ENCODE results near the gene KIF2B. TPM values are rescaled to one million over a fixed set of nuclear protein-coding genes. Genes with fewer than 3 reads are reported as not detected.

Gene KIF2B
- total and polyA plus RNA-seq, 2 of the 4 experiments (the other 2 are of a cell fraction), result not detected

GRCh38 chr17:53780320-53780719 lies 42.4 kb upstream of the KIF2B start:
- in situ Hi-C loops (cut with MboI; ENCODE audit: low sequenced_read_pairs), result no loop called here
- H3K56ac ChIP-seq (ENCODE audit: extremely low read depth, insufficient read depth, low read length), result no peak overlapping the region

More at GRCh38 chr17:53780320-53780719, 42.4 kb upstream of the KIF2B start:
- Histone ChIP-seq H3K9me3 (ENCODE audit: control insufficient read depth, insufficient read depth, low read length) (no peaks in the 10 kb centered on the region), H3K18ac (ENCODE audit: low read depth, low read length) (no peak overlapping the region), H2BK15ac (ENCODE audit: low read depth, low read length) (no peak overlapping the region), H3K4me1 (ENCODE audit: control insufficient read depth, insufficient read depth, low read length) (no peaks in the 10 kb centered on the region), H4K91ac (ENCODE audit: insufficient read depth, low read depth, low read length) (no peak overlapping the region), H2AK5ac (ENCODE audit: low read depth, low read length) (no peak overlapping the region), H2AFZ (replicated peaks; ENCODE audit: low read length, poor library complexity) (no peak overlapping the region), H3K79me1 (ENCODE audit: low read depth in 1 of 2, low read length in 2 of 2) (no peaks in the 10 kb centered on the region), H3K14ac (replicated peaks; ENCODE audit: low read depth, low read length) (no peak overlapping the region), H3K9ac (ENCODE audit: low read depth, low read length) (no peak overlapping the region), H3K27ac (ENCODE audit: insufficient read depth, low read length) (no peak overlapping the region), H2BK20ac (ENCODE audit: low read depth, low read length) (no peak overlapping the region), H4K5ac (ENCODE audit: low read depth, low read length) (no peak overlapping the region), H4K8ac (ENCODE audit: low read depth in 2 of 2, low read length in 2 of 2) (no peak overlapping the region), H3K36me3 (ENCODE audit: control insufficient read depth, insufficient read depth, low read length) (no peaks in the 10 kb centered on the region), H3K4me3 (ENCODE audit: insufficient read depth, low read depth, low read length) (no peak overlapping the region), H2BK5ac (ENCODE audit: low read depth, low read length, poor library complexity, severe bottlenecking) (no peak overlapping the region), H2BK120ac (ENCODE audit: low read depth, low read length) (no peak overlapping the region), H4K20me1 (ENCODE audit: insufficient read depth, low read length) (no peaks in the 10 kb centered on the region), H3K4me2 (ENCODE audit: low read depth, low read length) (no peak overlapping the region), H3K9me1 (ENCODE audit: insufficient read depth, low read length) (no peaks in the 10 kb centered on the region), H3K23ac (ENCODE audit: low read depth, low read length) (no peak overlapping the region), H3K27me3 (ENCODE audit: control insufficient read depth, insufficient read depth, low read length) (no peaks in the 10 kb centered on the region), H2AK9ac (replicated peaks; ENCODE audit: low read depth, low read length, poor library complexity) (no peak overlapping the region), H3K4ac (ENCODE audit: low read depth, low read length) (no peak overlapping the region)
- CTCF ChIA-PET, result no interaction called here
- POLR2A ChIA-PET (ENCODE audit: unreplicated experiment), result no interaction called here
- DNase-seq, result no peak
- WGBS, 2 experiments (ENCODE audit: extremely low coverage in 2 of 2, insufficient read length in 1 of 2), result 0% methylated on average over 1 of the region's 2 CpGs; no CpG with 5 or more reads in 1 of the 2 experiments
- no peak for TF ChIP-seq BHLHE40 (IDR thresholded peaks at IDR 0.05; ENCODE audit: low read depth, low read length)
- TF ChIP-seq RAD21 (IDR thresholded peaks at IDR 0.05; ENCODE audit: low read length), result no peak
- no TSS peak for BruUV-seq (replicated peaks)
- intact Hi-C loops (cut with micrococcal nuclease), result no loop called here
- dilution Hi-C loops (cut with HindIII; ENCODE audit: low sequenced_read_pairs, unreplicated experiment), result no loop called here
- no peak for ATAC-seq (ENCODE audit: low read depth)
